ENCODE results near the gene IL17D.
"Not testable (repeated sequence)": the region's sequence is repeated elsewhere in the genome, so short reads cannot be mapped to it uniquely, and the experiment has no call there.

- TF ChIP-seq CTCF (IDR thresholded peaks at IDR 0.05); EZH2 (IDR thresholded peaks at IDR 0.05; ENCODE audit: borderline replicate concordance, insufficient read depth, low read depth, low read length, poor library complexity, severe bottlenecking): not testable (repeated sequence)
Measured at GRCh38 chr13:20678606-20679005, 24.9 kb upstream of the IL17D start.
